SK-N-SH (cell line): Measurements from ENCODE around the gene PPP1R9A. TPM values are rescaled to one million over a fixed set of nuclear protein-coding genes. Genes with fewer than 3 reads are reported as not detected.

Experiments
- CTCF ChIA-PET: fragments of 300-600, 350-600 bp; formaldehyde crosslinking; extraction: SDS; loops from one replicate; lab custom pipeline; 2021; lab: Yijun Ruan, JAX
- POLR2A ChIA-PET: fragments of 350-600 bp; sonication (Branson Sonifier 250); formaldehyde crosslinking; extraction: SDS; loops from one replicate; lab custom pipeline; 2020; ENCODE audit warnings: antibody characterized with exemption, inconsistent platforms; lab: Yijun Ruan, JAX
- DNase-seq: peaks from one replicate; pipeline ENCODE4 v3.0.0; 2012
- H2AFZ ChIP-seq: fragments of 200-600 bp; sonication (generic); 2 replicates; pipeline ENCODE4 v1.8.1; 2016; ENCODE audit warnings: antibody characterized with exemption, mild to moderate bottlenecking, low read depth
- H3F3A ChIP-seq: fragments of 200-600 bp; sonication (generic); replicated peaks from 2 replicates; pipeline ENCODE3; 2016; ENCODE audit warnings: antibody characterized with exemption, mild to moderate bottlenecking; ENCODE audit not compliant: insufficient read depth
- H3K27ac ChIP-seq, 2 experiments: fragments of 200-500 bp in 1 of 2; fragments of 200-600 bp in 1 of 2; sonication (Bioruptor generic) in 1 of 2; sonication (generic), shearing (Covaris generic) in 1 of 2; 2 replicates each; pipeline versions ENCODE4 v1.5.1 to v1.6.1; 2014 to 2016; ENCODE audit warnings: low read depth in 2 of 2, inconsistent platforms in 1 of 2, low read length in 1 of 2, mild to moderate bottlenecking in 1 of 2, mixed read lengths in 1 of 2
- H3K27me3 ChIP-seq: fragments of 200-600 bp; sonication (generic), shearing (Covaris generic); 2 replicates; pipeline ENCODE4 v1.6.1; 2016; ENCODE audit warnings: mixed run types; ENCODE audit not compliant: insufficient read depth
- H3K36me3 ChIP-seq, 2 experiments: fragments of 200-500 bp in 1 of 2; fragments of 200-600 bp in 1 of 2; sonication (Bioruptor generic) in 1 of 2; sonication (generic) in 1 of 2; replicated peaks in 1 of 2; 2 replicates each; pipeline versions ENCODE3 to v1.5.1; 2014 to 2016; ENCODE audit warnings: low read length in 1 of 2, mild to moderate bottlenecking in 1 of 2; ENCODE audit not compliant: insufficient read depth in 2 of 2, control insufficient read depth in 1 of 2
- H3K4me1 ChIP-seq, 2 experiments: fragments of 200-500 bp in 1 of 2; fragments of 200-600 bp in 1 of 2; sonication (Bioruptor generic) in 1 of 2; sonication (generic), shearing (Covaris generic) in 1 of 2; 2 replicates each; pipeline versions ENCODE4 v1.5.1 to v1.6.1; 2014 to 2016; ENCODE audit warnings: low read depth in 1 of 2, low read length in 1 of 2, mixed run types in 1 of 2; ENCODE audit not compliant: insufficient read depth in 2 of 2, control insufficient read depth in 1 of 2
- H3K4me2 ChIP-seq: fragments of 200-600 bp; sonication (generic), shearing (Covaris generic); 2 replicates; pipeline ENCODE4 v1.6.1; 2017; ENCODE audit warnings: mixed run types
- H3K4me3 ChIP-seq, 2 experiments: fragments of 200-500 bp in 1 of 2; fragments of 200-600 bp in 1 of 2; sonication (Bioruptor generic) in 1 of 2; sonication (generic), shearing (Covaris generic) in 1 of 2; 2 replicates each; pipeline versions ENCODE4 v1.5.1 to v1.8.1; 2014 to 2016; ENCODE audit warnings: low read depth in 2 of 2, inconsistent platforms in 1 of 2, low read length in 1 of 2, mild to moderate bottlenecking in 1 of 2, mixed read lengths in 1 of 2, moderate library complexity in 1 of 2
- H3K79me2 ChIP-seq: fragments of 200-600 bp; sonication (generic); 2 replicates; pipeline ENCODE4 v1.8.1; 2017; ENCODE audit warnings: mild to moderate bottlenecking; ENCODE audit not compliant: insufficient read depth
- H3K9ac ChIP-seq: fragments of 200-600 bp; sonication (generic); 2 replicates; pipeline ENCODE4 v1.6.1; 2017; ENCODE audit warnings: mixed run types
- H3K9me2 ChIP-seq: fragments of 200-600 bp; sonication (generic); 2 replicates; pipeline ENCODE4 v1.6.1; 2017; ENCODE audit warnings: mixed run types
- H3K9me3 ChIP-seq: fragments of 200-600 bp; sonication (generic); 2 replicates; pipeline ENCODE4 v1.6.1; 2017; ENCODE audit warnings: mixed run types, mild to moderate bottlenecking, moderate library complexity
- H4K20me1 ChIP-seq: fragments of 200-600 bp; sonication (generic); 2 replicates; pipeline ENCODE4 v1.6.1; 2017; ENCODE audit warnings: mild to moderate bottlenecking, mixed run types; ENCODE audit not compliant: insufficient read depth
- CHD2 ChIP-seq: fragments of 150-350 bp; IDR thresholded peaks from 2 replicates; pipeline ENCODE4 v1.6.1; 2018; ENCODE audit warnings: low read length; ENCODE audit not compliant: partially characterized antibody
- ELF1 ChIP-seq: IDR thresholded peaks from 2 replicates; pipeline ENCODE4 v1.4.0; 2012
- FOXJ3 ChIP-seq: sonication (generic); formaldehyde crosslinking; IDR thresholded peaks from 2 replicates; pipeline ENCODE4 v1.5.1; 2020; ENCODE audit warnings: mild to moderate bottlenecking, missing genetic modification reagents
- GATA2 ChIP-seq: sonication (generic); formaldehyde crosslinking; IDR thresholded peaks from 2 replicates; pipeline ENCODE4 v1.5.0; 2020; ENCODE audit warnings: mild to moderate bottlenecking, missing genetic modification reagents
- JUND ChIP-seq: IDR thresholded peaks from 2 replicates; pipeline ENCODE4 v1.4.0; 2012
- RAD21 ChIP-seq: IDR thresholded peaks from 2 replicates; pipeline ENCODE4 v1.6.1; 2012; ENCODE audit warnings: mild to moderate bottlenecking, low read length
- RCOR1 ChIP-seq: fragments of 150-350 bp; IDR thresholded peaks from 2 replicates; pipeline ENCODE4 v1.6.1; 2017; ENCODE audit warnings: antibody characterized with exemption, low read length
- REST ChIP-seq: IDR thresholded peaks from 2 replicates; pipeline ENCODE4 v1.6.1; 2012; ENCODE audit warnings: mild to moderate bottlenecking, low read depth, low read length, moderate library complexity
- RFX5 ChIP-seq: IDR thresholded peaks from 2 replicates; pipeline ENCODE4 v1.6.1; 2012; ENCODE audit warnings: mild to moderate bottlenecking, improper control_type of control experiment, low read length
- RXRA ChIP-seq: IDR thresholded peaks from 2 replicates; pipeline ENCODE4 v1.4.0; 2012; ENCODE audit warnings: low read depth, mild to moderate bottlenecking, borderline replicate concordance
- SMC3 ChIP-seq: IDR thresholded peaks from 2 replicates; pipeline ENCODE4 v1.6.1; 2012; ENCODE audit warnings: low read depth, low read length, improper control_type of control experiment
- TCF12 ChIP-seq: IDR thresholded peaks from 2 replicates; pipeline ENCODE4 v1.4.0; 2012
- TEAD4 ChIP-seq: IDR thresholded peaks from 2 replicates; pipeline ENCODE4 v1.4.0; 2012; ENCODE audit warnings: mild to moderate bottlenecking, borderline replicate concordance; ENCODE audit not compliant: insufficient read depth
- USF1 ChIP-seq: IDR thresholded peaks from 2 replicates; pipeline ENCODE4 v1.4.0; 2012; ENCODE audit warnings: low read depth, borderline replicate concordance
- YY1 ChIP-seq: IDR thresholded peaks from 2 replicates; pipeline ENCODE4 v1.4.0; 2012; ENCODE audit warnings: low read depth, mild to moderate bottlenecking
- ZBTB33 ChIP-seq: IDR thresholded peaks from 2 replicates; pipeline ENCODE4 v1.4.0; 2012; ENCODE audit warnings: low read depth, borderline replicate concordance
- WGBS: methylation state at CpG from one replicate; pipeline ENCODE4 v1.1.6; 2017; ENCODE audit warnings: low lambda C conversion rate; 5-methylcytosine and 5-hydroxymethylcytosine counted together
- polyA plus RNA-seq, 3 experiments: library from polyadenylated mRNA; depleted of rRNA; stranded (reverse); fragments of >200 nt; gene quantifications; 2 replicates each; pipeline ENCODE4 v1.2.3, GENCODE V29; 2012
- TF ChIP-seq, protein P1 (sequence below): IDR thresholded peaks from 2 replicates; pipeline ENCODE4 v1.4.0; 2012; ENCODE audit warnings: low read depth

Gene PPP1R9A
- polyA plus RNA-seq, 1 of the 3 experiments (the other 2 are of a cell fraction) = 0.30 TPM

GRCh38 chr7:95317546-95317945 is 410.2 kb downstream of the PPP1R9A start:
- Histone ChIP-seq H3K9me3 (no peaks in the 10 kb centered on the region), H3F3A (no peaks in the 10 kb centered on the region), H3K4me3 (no peak overlapping the region), H3K9ac (no peak overlapping the region), H4K20me1 (no peaks in the 10 kb centered on the region), H3K27ac (no peak overlapping the region), H3K36me3 (no peaks in the 10 kb centered on the region), H3K4me2 (no peak overlapping the region), H3K79me2 (no peaks in the 10 kb centered on the region), H2AFZ (no peak overlapping the region), H3K9me2 (no peaks in the 10 kb centered on the region), H3K27me3 (no peaks in the 10 kb centered on the region), H3K4me1 (no peaks in the 10 kb centered on the region)
- ChIA-PET POLR2A (no interaction called here), CTCF (no interaction called here)
- 4% methylated on average over 2 of the region's 2 CpGs for WGBS
- peak; percentile 17 for DNase-seq
- TF ChIP-seq YY1 = no peak
- TF ChIP-seq, protein P1, sequence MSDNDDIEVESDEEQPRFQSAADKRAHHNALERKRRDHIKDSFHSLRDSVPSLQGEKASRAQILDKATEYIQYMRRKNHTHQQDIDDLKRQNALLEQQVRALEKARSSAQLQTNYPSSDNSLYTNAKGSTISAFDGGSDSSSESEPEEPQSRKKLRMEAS = no peak
- TF ChIP-seq CHD2 = no peak
- no peak for TF ChIP-seq RXRA
- no peak for TF ChIP-seq GATA2 (CRISPR knock-in tag)
- no peak for TF ChIP-seq TEAD4
- no peak for TF ChIP-seq TCF12
- no peak for TF ChIP-seq ELF1
- TF ChIP-seq REST = no peak
- TF ChIP-seq JUND = no peak

DNA sequence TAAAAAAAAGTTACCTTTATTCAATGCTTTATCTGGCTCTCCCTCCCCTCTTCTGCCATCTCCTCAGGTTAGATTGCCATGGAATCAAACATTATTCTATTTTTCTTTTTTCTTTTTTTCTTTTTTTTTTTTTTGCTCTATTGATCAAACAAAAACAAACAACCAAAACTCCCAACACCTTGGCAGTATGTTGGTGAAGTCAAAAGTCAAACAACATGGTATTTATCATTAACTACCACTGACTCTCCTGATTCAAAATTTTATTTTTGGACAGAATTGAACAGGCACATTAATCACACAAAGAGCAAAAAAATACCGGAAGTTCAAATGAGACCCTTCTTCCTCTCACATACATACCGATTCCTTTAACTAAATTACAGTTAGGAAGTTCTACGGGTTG is 410.6 kb downstream of the PPP1R9A start:
- Histone ChIP-seq H3K36me3 (no peaks in the 10 kb centered on the region), H3K9ac (no peak overlapping the region), H3K4me3 (no peak overlapping the region), H3K79me2 (no peaks in the 10 kb centered on the region), H4K20me1 (no peaks in the 10 kb centered on the region), H3K27me3 (no peaks in the 10 kb centered on the region), H3K9me2 (no peaks in the 10 kb centered on the region), H2AFZ (no peak overlapping the region), H3F3A (no peaks in the 10 kb centered on the region), H3K4me1 (no peaks in the 10 kb centered on the region), H3K27ac (no peak overlapping the region), H3K9me3 (no peaks in the 10 kb centered on the region), H3K4me2 (no peak overlapping the region)
- WGBS = 44% methylated on average over 3 of the region's 3 CpGs
- POLR2A ChIA-PET = no interaction called here
- no peak for DNase-seq
- CTCF ChIA-PET = no interaction called here
- no peak for TF ChIP-seq RAD21
- TF ChIP-seq USF1 = no peak
- TF ChIP-seq SMC3 = no peak
- no peak for TF ChIP-seq ZBTB33
- TF ChIP-seq, protein P1 = no peak
- TF ChIP-seq YY1 = no peak
- TF ChIP-seq ELF1 = no peak
- no peak for TF ChIP-seq RCOR1
- no peak for TF ChIP-seq TCF12
- no peak for TF ChIP-seq RXRA
- TF ChIP-seq CHD2 = no peak
- no peak for TF ChIP-seq RFX5
- no peak for TF ChIP-seq FOXJ3
